ENCODE data around the gene KLHL13.

Gene KLHL13

GRCh38 chrX:117982694-117983392, 133.8 kb downstream of the KLHL13 start:
- no peak for TF ChIP-seq CTCF (IDR thresholded peaks at IDR 0.05; ENCODE audit: low read depth, low read length, missing control alignments)
- H3K4me3 ChIP-seq (replicated peaks; ENCODE audit: low read depth, low read length) = no peak overlapping the region
- no peak for DNase-seq (ENCODE audit: extremely low read depth, low read depth)

- H3K4me3 ChIP-seq (replicated peaks; ENCODE audit: low read depth, low read length) = no peak overlapping the region
- TF ChIP-seq CTCF (IDR thresholded peaks at IDR 0.05; ENCODE audit: low read depth, low read length, missing control alignments) = no peak
- DNase-seq (ENCODE audit: extremely low read depth, low read depth) = no peak
These were observed 138.2 kb downstream of the KLHL13 start for GRCh38 chrX:117978402-117978801.

- no peak for DNase-seq (ENCODE audit: extremely low read depth, low read depth)
- H3K4me3 ChIP-seq (replicated peaks; ENCODE audit: low read depth, low read length) = no peak overlapping the region
- no peak for TF ChIP-seq CTCF (IDR thresholded peaks at IDR 0.05; ENCODE audit: low read depth, low read length, missing control alignments)
These were observed 139.1 kb downstream of the KLHL13 start for GRCh38 chrX:117977526-117977925.

GRCh38 chrX:117973110-117973807, 143.4 kb downstream of the KLHL13 start:
- H3K4me3 ChIP-seq (replicated peaks; ENCODE audit: low read depth, low read length) = no peak overlapping the region
- no peak for TF ChIP-seq CTCF (IDR thresholded peaks at IDR 0.05; ENCODE audit: low read depth, low read length, missing control alignments)
- DNase-seq (ENCODE audit: extremely low read depth, low read depth) = no peak

- DNase-seq (ENCODE audit: extremely low read depth, low read depth) = no peak
- no peak for TF ChIP-seq CTCF (IDR thresholded peaks at IDR 0.05; ENCODE audit: low read depth, low read length, missing control alignments)
- H3K4me3 ChIP-seq (replicated peaks; ENCODE audit: low read depth, low read length) = no peak overlapping the region
These were observed 143.9 kb downstream of the KLHL13 start for GRCh38 chrX:117972711-117973109.

- TF ChIP-seq CTCF (IDR thresholded peaks at IDR 0.05; ENCODE audit: low read depth, low read length, missing control alignments) = no peak
- no peak for DNase-seq (ENCODE audit: extremely low read depth, low read depth)
- H3K4me3 ChIP-seq (replicated peaks; ENCODE audit: low read depth, low read length) = no peak overlapping the region
These were observed 146.8 kb downstream of the KLHL13 start for GRCh38 chrX:117969782-117970181.
